Liver (tissue), 4 donors: ENCODE data around the gene CBFA2T3. TPM values are rescaled to one million over a fixed set of nuclear protein-coding genes. Genes with fewer than 3 reads are reported as not detected.

Experiments
- polyA plus RNA-seq, 2 donors: library from polyadenylated mRNA; stranded (reverse) in 1 of 2; unstranded in 1 of 2; fragments of 200-250 nt in 1 of 2; fragments of >200 nt in 1 of 2; fragmentation: Nextera tagmentation in 1 of 2; extraction: Ambion mirVana in 1 of 2; gene quantifications; one replicate each; pipeline versions ENCODE4 v1.2.1 to v1.2.3, GENCODE V29; 2013 to 2015
- total RNA-seq, 2 donors: library from RNA; depleted of rRNA; stranded (reverse); fragments of >200 nt; gene quantifications; one replicate each; pipeline ENCODE4 v1.2.3, GENCODE V29; 2014
- donor health status: healthy.
- donor health status: healthy.
- donor health status: healthy.

The CBFA2T3 gene
- total and polyA plus RNA-seq, 4 donors: 1.4 to 4.5 (median 3.1) TPM

Other genes with a start within 250 kb of the CBFA2T3 start
- 10 to 100 TPM; 59.7 to 74.7 TPM for gene PIEZO1, start 192.0 kb downstream of the CBFA2T3 start, total RNA-seq
- gene PIEZO1, start 192.0 kb downstream of the CBFA2T3 start, polyA plus RNA-seq: 10 to 100 TPM; 15.3 to 58.7 TPM
- gene CDT1, start 173.4 kb downstream of the CBFA2T3 start, total RNA-seq: 10 to 100 TPM in 1 of 2 donors, under 1 TPM in 1; 0.08 to 37.6 TPM
- 1 to 10 TPM in 1 of 2 donors, under 1 TPM in 1; 0.11 to 1.8 TPM for gene CDT1, start 173.4 kb downstream of the CBFA2T3 start, polyA plus RNA-seq
- gene APRT, start 165.3 kb downstream of the CBFA2T3 start, total RNA-seq: 10 to 100 TPM; 27.9 to 35.5 TPM
- 100 to 1,000 TPM; 153 to 160 TPM for gene APRT, start 165.3 kb downstream of the CBFA2T3 start, polyA plus RNA-seq
- 10 to 100 TPM in 1 of 2 donors, 1 to 10 TPM in 1; 6.8 to 20.6 TPM for gene GALNS, start 120.3 kb downstream of the CBFA2T3 start, total RNA-seq
- gene GALNS, start 120.3 kb downstream of the CBFA2T3 start, polyA plus RNA-seq: 10 to 100 TPM in 1 of 2 donors, 1 to 10 TPM in 1; 8.5 to 13.0 TPM
- 10 to 100 TPM; 16.3 to 22.0 TPM for gene TRAPPC2L, start 120.1 kb downstream of the CBFA2T3 start, total RNA-seq
- 10 to 100 TPM; 22.4 to 59.4 TPM for gene TRAPPC2L, start 120.1 kb downstream of the CBFA2T3 start, polyA plus RNA-seq
- gene PABPN1L, start 110.5 kb downstream of the CBFA2T3 start, total RNA-seq: under 1 TPM in 1 of 2 donors, not detected in 1; 0.09 TPM
- gene PABPN1L, start 110.5 kb downstream of the CBFA2T3 start, polyA plus RNA-seq: not detected
- gene ACSF3, start 116.6 kb upstream of the CBFA2T3 start, total RNA-seq: 10 to 100 TPM; 15.3 to 19.9 TPM
- gene ACSF3, start 116.6 kb upstream of the CBFA2T3 start, polyA plus RNA-seq: 10 to 100 TPM; 17.6 to 27.3 TPM
- not detected for gene CDH15, start 194.5 kb upstream of the CBFA2T3 start, total RNA-seq
- under 1 TPM in 1 of 2 donors, not detected in 1; 0.12 TPM for gene CDH15, start 194.5 kb upstream of the CBFA2T3 start, polyA plus RNA-seq
- gene SLC22A31, start 223.3 kb upstream of the CBFA2T3 start, total RNA-seq: under 1 TPM in 1 of 2 donors, not detected in 1; 0.50 TPM
- gene SLC22A31, start 223.3 kb upstream of the CBFA2T3 start, polyA plus RNA-seq: under 1 TPM; 0.15 to 0.48 TPM
- 1 to 10 TPM; 6.6 to 9.2 TPM for gene ZNF778, start 240.5 kb upstream of the CBFA2T3 start, total RNA-seq
- gene ZNF778, start 240.5 kb upstream of the CBFA2T3 start, polyA plus RNA-seq: 1 to 10 TPM in 1 of 2 donors, under 1 TPM in 1; 0.75 to 1.8 TPM